AG08395 (cell line): ENCODE results near the gene ZMYND15.

Experiments
- DNase-seq: peaks from one replicate; pipeline ENCODE4 v3.0.0; 2012; ENCODE audit warnings: mixed read lengths, low spot score

The ZMYND15 gene

DNA sequence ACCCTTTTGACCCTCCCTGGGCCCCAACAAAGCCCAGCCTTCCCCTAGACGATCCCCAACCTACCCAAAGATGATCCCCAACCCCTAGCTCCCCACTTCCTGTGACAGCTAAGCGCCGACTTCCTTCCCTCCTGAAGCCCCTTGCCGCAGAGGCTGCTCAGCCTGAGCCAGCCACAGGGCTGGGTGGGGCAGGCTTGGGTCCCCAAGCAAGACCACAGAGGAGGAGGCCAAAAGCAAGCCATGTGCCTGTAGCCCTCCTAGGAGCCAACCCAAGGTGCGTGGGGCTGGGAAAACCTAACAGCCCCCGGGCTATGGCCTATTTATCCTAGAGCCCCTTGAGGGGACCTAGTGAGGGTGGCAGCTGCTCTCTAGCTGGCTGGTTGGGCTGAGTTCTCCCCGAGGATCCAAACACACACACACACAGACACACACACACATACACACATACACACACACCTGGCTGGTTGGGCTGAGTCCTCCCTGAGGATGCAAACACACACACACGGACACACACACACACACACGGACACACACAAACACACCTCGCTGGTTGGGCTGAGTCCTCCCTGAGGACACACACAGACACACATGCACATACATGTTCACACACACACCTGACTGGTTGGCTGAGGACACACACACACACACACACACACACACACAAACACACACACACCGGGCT lies 24.4 kb upstream of the ZMYND15 start:
- DNase-seq, result no peak

DNA sequence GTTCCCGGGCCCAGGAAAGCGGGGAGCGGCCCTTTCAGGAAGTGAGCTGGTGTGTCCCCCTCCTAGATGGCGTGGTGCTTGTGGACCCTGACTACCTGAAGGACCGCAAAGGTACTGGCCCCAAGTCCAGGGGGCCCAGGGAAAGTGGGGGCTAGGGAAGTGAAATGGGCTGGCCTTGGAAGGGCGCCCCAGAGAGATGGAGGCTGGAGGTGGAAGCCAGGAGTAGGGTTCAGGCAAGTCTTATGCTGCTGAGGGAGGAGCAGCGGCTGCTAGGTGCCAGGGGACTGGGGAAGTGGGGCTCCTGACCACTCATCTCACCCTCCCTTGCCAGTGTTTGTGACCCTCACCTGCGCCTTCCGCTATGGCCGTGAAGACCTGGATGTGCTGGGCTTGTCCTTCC lies 23.6 kb upstream of the ZMYND15 start:
- no peak for DNase-seq

DNA sequence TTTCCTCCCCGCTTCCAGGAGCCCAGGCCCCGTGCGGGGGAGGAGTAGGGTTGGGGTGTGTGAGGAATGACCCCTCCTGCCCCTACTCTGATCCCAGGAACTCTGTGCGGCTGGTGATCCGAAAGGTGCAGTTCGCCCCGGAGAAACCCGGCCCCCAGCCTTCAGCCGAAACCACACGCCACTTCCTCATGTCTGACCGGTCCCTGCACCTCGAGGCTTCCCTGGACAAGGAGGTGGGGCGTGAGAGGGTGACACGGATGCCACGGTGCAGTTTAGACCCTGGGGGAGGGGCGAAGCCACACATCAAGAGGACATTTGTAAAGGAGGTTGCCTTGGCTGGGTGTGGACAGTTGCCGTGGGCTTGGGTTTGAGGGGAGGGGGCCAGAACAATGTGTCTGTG lies 21.8 kb upstream of the ZMYND15 start:
- no peak for DNase-seq

DNA sequence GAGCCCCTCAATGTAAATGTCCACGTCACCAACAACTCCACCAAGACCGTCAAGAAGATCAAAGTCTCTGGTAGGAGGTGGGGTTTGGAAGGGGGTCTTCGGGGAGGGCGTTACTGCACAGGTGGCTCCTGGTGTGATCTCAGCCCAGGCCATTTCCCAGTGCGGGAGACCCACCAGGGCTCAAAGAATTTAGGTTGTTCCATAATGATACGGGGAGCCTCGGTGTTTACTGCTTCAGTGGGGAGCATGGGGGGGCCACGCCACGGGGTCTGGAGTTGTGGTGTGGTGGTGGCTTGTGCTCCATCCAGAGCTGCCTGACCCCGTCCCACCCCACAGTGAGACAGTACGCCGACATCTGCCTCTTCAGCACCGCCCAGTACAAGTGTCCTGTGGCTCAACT lies 21.4 kb upstream of the ZMYND15 start:
- no peak for DNase-seq

DNA sequence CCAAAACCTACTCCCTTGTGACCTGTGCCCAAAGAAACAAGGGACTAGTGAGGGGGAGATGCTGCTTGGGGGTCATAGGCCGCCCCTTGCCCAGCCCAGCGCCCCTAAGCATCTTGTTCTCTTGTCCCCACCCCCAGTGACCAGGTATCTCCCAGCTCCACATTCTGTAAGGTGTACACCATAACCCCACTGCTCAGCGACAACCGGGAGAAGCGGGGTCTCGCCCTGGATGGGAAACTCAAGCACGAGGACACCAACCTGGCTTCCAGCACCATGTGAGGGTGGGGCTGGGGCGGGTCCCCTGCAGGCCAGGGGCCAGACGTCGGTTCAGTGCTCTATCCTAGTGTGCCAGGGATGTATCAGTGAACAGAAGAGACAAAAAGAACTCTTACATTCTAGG lies 20.5 kb upstream of the ZMYND15 start:
- DNase-seq, result no peak

DNA sequence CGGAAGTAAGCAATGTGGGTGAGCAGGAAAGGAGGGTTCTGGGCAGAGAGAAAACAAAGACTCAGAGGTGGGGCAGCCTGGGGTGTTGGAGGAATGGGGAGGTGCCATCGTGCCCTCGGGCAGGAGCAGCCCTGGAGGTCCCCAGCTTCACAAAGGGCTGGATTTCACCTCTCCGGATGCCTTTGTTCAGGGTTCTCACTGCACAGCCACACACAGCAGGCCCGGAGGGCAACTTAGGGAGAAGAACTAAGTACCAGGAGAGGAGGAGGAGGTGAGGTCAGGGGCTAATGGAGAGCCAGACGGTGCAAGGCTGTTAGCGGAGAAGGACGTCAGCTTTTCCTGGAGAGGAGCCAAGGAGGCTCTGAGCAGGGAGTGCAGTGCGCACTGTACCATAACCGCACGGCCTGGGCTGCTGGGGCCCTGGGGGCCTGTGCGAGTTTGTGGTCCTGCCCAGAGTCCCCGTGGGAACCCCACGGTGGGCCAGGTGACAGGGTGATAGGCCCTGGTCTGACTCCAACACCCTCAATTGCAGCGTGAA lies 19.9 kb upstream of the ZMYND15 start:
- no peak for DNase-seq

DNA sequence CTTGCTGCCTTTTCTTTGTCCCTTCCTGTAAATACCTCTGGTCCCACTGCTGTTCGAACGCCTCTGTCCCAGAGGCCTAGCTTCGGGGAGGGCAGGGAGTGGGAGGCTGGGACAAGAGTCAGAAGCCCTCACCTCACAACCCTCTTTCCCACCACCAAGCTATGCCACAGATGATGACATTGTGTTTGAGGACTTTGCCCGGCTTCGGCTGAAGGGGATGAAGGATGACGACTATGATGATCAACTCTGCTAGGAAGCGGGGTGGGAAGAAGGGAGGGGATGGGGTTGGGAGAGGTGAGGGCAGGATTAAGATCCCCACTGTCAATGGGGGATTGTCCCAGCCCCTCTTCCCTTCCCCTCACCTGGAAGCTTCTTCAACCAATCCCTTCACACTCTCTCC lies 18.8 kb upstream of the ZMYND15 start:
- DNase-seq, result no peak

DNA sequence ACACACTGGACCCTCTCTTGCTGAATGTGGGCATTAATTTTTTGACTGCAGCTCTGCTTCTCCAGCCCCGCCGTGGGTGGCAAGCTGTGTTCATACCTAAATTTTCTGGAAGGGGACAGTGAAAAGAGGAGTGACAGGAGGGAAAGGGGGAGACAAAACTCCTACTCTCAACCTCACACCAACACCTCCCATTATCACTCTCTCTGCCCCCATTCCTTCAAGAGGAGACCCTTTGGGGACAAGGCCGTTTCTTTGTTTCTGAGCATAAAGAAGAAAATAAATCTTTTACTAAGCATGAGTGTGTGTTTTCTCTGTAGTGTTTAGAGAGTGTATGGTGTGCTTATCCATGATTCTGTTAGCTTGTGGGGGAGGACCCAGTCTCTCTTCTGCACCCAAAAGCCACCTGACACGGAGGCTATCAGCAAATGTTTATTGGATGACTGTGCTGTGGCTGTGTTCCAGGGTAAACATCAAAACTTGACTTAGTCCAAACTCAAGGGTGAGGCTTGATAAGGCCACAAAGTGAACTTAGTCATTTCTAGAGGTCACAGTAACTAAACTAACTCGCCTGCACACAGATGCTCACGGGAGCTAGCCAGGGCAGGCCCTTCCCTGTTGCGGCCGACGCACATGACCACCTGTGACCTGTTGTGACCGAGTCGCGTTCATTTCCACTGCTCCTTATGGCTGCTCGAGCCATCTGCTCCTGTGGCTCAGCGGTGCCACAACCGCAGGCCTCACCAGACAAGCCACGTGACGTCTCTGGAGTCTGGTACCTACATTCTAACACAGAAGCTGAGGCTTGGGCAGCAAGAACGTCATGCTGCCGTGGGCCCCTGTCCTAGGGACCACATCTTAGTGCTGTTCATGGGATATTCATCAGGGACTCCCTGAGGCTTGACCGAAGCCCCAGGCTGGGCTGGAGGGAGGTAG lies 18.2 kb upstream of the ZMYND15 start:
- DNase-seq, result no peak

DNA sequence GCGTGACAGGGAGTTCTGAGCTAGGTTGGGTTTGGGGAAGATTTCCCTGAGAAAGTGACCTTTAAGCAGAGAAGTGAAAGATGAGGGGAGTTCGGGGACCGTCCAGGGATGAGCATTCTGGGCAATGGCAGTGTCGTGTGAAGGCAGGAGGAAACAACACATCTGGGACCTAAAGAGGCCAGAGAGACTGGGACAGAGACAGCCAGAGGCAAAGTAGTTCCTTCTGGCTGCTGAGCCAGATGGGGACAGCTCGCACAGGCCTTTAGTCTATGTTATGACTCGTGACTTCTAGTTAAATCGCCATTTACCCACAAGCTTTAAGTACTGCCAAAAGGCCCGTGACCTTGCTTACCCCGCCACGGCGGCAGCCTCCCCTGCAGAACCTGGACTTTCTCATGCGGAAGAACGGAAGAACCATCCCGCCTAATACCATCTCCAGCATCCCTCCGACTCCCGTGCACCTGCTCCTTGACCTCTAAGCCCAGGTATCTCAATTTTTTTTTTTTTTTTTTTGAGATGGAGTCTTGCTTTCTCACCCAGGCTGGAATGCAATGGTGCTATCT lies 16.9 kb upstream of the ZMYND15 start:
- DNase-seq, result no peak

DNA sequence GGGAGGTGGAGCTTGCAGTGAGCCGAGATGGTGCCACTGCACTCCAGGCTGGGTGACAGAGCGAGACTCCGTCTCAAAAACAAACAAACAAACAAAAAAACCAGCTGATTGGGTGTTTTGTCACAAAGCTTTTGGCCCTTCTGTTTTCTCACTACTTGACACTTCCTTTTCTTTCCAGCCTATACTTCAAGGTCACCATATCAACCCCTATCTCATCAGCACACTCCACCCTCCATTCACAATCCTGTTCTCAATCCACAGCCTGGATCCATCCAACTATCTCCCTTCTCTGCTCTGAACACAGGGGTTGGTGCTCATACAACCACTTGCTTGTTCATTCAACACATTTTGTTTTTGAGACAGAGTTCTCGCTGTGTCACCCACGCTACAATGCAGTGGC lies 15.0 kb upstream of the ZMYND15 start:
- no peak for DNase-seq

DNA sequence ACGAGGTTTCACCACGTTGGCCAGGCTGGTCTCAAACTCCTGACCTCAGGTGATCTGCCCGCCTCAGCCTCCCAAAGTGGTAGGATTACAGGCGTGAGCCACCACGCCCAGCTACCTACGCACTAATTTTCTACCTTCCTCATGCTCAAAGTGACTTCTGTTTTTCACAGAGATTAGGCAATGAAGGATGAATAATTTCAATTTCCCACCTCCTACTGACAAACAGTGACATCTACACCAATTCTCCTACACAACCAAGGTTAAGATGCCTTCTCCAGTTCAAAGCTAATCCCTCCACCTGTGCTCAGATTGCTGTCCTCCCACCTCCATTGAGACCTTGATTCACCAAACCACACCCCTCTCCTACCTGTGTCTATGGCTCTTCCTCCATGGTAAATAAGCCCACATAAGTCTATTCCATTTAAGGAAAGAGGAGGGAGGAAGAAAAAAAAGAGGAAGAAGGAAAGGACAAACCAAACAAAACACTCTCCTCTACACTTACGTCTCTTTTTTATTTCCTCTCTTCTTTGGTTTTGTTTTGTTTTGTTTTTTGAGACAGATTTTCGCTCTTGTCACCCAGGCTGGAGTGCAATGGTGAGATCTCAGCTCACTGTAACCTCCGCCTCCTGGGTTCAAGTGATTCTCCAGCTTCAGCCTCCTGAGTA lies 13.9 kb upstream of the ZMYND15 start:
- DNase-seq, result no peak

DNA sequence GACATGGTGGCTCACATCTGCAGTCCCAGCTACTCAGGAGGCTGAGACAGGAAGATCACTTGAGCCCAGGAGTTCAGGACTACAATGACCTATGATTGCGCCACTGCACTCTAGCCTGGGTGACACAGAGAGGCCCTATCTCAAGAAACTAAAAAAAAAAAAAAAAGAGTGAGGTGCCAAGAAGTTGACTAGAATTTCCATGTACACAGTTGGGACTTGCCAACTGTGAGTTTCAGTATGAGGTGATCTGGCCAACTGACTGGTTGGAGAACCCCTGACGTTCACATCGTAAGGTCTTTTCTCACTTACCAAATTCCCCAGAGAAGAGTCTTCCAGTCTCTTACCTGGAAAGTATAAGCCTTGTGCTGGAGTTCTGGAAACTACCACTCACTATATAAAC lies 11.5 kb upstream of the ZMYND15 start:
- no peak for DNase-seq

DNA sequence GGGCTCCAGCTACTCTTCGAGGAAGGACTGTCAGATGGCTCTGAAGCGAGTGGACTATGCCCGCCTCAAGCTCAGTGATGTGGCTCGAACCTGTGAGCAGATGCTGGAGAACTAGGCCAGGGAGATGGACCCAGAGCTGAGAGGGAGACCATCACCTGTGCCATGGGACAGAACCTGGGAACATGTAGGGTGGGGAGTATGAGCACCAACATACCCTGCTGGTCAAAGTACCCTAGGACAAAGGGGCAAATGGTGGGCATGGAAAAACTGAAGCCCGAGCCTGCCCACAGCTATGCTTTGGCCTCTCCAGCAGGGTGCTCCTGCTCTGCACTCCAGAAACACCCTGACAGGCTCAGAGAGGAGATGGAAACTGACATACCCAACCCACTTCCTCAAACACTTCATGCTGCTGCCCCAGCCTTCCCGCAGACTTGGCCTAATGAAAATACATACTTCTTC lies 6.5 kb upstream of the ZMYND15 start:
- DNase-seq, result no peak

DNA sequence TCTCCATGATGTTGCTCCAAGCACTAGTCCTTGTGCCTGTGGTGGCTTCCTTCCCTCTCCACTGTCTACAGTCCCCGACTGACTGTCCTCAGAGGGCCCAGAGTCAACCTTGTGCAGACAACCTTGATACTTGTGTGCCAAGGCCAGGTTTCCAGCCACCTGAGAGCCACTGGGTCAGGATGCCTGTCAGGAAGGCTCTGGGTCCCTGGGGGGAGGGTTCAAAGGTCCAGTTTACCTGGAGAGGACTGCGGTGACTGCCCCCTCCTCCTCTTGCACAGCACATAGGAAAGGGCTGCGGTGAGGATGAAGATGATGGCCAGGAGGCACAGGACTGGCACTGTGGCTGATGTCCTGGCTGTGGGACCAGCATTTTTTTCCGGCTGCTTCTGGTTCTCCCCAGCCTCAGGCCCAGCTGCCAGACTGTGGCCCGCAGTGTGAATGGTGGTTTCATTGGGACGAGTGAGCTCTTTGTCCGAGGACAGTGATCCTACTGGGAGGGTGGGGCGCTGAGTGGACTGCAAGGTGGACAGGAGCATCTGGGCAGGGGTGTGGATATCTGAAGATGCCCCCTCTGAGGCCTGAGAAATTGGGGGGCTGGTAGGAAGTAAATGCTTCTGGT lies 4.7 kb upstream of the ZMYND15 start:
- DNase-seq, result no peak

DNA sequence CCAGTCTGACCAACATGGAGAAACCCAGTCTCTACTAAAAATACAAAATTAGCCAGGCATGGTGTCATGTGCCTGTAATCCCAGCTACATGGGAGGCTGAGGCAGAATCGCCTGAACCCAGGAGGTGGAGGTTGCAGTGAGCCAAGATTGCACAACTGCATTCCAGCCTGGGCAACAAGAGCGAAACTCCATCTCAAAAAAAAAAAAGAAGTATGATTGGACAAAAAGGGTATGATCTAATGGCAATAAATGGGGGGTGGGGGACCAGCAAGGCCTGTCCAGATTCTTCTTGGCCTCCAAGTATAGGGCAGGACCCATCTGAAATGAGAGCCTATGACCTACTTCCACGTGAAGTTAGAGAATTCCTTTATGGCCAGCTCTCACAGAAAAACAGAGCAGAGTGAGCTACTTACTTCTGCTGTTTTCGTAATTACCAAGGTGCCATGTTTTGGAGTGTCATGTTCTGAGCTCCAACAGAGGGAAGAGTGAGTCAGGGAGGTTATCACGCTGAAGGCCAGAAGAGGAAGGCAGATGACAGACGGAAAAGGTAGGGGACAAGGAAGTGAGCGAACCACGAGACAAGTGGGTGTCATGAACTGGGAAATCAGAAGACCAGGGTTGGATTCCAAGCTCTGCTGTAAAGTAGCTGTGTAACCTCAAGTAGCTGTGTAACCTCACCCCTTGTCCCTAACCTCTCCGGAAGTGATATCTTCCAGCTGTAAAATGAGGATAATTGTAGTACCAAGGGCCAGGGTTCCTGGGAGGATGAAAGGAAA lies 3.6 kb upstream of the ZMYND15 start:
- DNase-seq, result no peak

DNA sequence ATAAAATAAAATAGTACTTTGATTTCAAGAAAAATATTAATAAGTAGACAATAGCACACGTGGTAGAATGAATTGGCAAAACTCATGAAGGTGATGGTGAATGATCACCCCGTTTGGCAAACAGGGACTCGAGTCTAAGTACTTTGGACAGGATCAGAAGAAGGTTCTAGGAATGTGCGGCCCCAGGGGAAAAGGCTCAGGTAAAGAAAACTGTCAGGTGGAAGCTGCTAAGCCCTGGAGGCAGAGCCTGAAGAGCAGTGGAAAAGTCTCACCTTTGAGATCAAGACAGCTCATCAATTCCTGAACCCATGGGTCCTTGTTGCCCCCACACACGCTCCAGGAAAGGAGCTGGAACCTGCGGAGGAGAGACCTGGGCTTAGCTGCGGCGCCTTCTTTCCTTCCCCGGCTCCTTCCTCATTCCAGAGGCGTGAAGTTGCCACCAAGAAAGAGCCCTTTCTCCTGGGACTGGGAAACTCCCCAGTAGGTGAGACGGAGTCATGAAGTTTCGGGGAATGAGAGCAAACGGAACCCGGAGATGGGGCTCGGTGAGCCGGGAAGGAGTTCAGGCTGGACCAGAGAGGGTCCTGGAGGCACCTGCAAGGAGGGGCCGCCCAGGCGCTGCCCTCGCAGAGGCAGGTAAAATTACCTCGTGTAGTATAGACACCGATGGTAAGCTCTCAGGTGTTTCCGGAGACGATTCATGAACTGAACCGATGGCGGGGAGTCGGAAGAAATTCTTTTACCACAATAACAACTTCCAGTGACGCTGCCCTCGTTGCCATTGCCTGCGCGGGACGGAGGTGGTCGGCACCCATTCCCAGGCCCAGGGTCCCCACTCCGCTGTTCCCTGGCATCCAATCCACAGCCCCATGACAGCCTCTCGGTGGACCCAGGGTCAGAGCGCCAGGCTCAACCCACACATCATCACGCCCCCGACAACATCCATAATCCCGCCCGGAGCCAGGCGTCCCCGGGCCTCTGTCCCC lies 1.2 kb upstream of the ZMYND15 start:
- no peak for DNase-seq

DNA sequence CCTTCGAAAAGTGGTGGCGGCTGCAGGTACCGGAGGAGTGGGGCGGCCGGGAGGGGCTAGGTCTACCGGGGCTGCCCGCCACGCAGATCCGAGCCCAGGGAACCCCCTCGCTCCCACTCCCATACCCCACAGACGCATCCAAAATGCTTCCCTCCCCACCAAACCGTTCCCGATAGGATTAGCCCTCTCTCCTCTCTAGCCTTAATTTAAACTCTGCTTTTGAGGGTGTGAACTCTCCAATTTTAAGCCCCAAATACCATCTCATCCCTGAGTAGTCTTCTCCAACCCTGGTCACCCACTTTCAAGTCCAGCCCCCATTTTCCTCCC lies 355 bp downstream of the ZMYND15 start:
- DNase-seq, result no peak

DNA sequence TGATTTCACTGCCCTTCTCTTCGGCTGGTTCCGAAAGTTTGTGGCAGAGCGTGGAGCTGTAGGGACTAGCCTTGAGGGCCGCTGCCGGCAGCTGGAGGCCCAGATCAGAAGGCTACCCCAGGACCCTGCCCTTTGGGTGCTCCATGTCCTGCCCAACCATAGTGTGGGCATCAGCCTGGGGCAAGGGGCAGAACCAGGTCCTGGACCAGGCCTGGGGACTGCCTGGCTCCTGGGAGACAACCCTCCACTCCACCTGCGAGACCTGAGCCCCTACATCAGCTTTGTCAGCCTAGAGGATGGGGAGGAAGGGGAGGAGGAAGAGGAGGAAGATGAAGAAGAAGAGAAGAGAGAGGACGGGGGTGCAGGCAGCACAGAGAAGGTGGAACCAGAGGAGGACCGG lies 951 bp downstream of the ZMYND15 start:
- DNase-seq, result no peak

DNA sequence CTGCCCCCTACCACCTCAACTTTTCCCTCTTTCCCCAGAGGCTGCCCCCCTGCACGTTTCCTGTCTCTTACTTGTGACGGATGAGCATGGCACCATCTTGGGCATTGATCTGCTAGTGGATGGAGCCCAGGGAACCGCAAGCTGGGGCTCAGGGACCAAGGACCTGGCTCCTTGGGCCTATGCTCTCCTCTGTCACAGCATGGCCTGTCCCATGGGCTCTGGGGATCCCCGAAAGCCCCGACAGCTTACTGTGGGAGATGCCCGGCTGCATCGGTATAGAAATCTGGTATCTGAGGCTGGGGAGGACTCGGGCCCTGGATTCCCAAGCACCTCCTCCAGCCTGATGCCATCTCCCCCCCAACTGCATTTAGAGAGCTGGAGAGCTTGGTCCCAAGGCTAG lies 1.9 kb downstream of the ZMYND15 start:
- DNase-seq, result no peak

DNA sequence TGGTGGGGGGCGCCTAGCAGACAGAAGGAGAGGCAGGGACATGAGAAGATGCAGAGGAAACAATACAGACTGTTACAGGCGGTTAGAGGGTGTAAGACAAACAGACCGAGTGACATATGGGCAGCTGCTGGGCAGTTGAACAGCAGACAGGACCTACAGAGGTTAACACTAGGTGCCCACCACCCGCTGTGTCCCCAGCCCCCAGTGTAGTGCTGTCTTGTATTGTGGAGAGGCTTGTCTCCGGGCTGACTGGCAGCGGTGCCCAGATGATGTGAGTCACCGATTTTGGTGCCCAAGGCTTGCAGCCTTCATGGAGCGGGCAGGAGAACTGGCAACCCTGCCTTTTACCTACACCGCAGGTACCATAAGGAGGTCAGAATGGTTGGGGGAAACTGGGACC lies 2.5 kb downstream of the ZMYND15 start:
- DNase-seq, result no peak
